ENCODE measurements around the gene CHRM4. TPM values are rescaled to one million over a fixed set of nuclear protein-coding genes. Genes with fewer than 3 reads are reported as not detected.

CHRM4 gene
- total RNA-seq, 1 experiment from 2014 or later = not detected

DNA sequence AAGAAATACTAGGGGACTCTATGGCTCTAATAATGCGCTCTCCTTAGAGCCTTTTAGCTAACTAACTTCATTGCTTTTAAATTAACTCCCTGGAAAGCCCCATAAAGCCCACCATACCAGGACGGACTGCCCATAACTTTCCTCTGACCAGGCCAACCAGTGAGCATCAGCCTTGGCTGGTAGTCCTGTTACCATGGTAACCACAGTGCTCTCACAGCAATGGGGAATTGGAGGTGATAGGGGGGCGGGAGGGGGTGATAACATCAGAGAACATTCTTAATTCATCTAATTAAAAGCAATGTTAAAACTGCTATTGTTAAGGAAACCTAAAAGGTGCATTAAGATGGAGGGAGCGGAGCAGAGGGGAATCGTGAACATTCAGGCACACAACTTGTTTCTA is 27.2 kb upstream of the CHRM4 start:
- no TSS peak for BruUV-seq (replicated peaks)
- intact Hi-C loops (cut with micrococcal nuclease) = no loop called here
- TF ChIP-seq, protein P1, sequence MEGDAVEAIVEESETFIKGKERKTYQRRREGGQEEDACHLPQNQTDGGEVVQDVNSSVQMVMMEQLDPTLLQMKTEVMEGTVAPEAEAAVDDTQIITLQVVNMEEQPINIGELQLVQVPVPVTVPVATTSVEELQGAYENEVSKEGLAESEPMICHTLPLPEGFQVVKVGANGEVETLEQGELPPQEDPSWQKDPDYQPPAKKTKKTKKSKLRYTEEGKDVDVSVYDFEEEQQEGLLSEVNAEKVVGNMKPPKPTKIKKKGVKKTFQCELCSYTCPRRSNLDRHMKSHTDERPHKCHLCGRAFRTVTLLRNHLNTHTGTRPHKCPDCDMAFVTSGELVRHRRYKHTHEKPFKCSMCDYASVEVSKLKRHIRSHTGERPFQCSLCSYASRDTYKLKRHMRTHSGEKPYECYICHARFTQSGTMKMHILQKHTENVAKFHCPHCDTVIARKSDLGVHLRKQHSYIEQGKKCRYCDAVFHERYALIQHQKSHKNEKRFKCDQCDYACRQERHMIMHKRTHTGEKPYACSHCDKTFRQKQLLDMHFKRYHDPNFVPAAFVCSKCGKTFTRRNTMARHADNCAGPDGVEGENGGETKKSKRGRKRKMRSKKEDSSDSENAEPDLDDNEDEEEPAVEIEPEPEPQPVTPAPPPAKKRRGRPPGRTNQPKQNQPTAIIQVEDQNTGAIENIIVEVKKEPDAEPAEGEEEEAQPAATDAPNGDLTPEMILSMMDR (IDR thresholded peaks at IDR 0.05; ENCODE audit: unreplicated experiment) = no peak
- POLR2A ChIA-PET = interaction anchor here (0.6 kb wide), 2 partner anchors 130 to 182 kb away, joined by 3 to 4 read pairs; no protein-coding TSS in a partner anchor
- CTCF ChIA-PET = interaction anchor here (0.6 to 1.3 kb wide), 3 partner anchors 30 to 727 kb away, joined by 3 to 4 read pairs (median 3); no protein-coding TSS in a partner anchor
- Mint-ChIP-seq H3K27me3 (ENCODE audit: insufficient read depth, unreplicated experiment) (no peaks in the 10 kb centered on the region), H3K4me1 (ENCODE audit: insufficient read depth, unreplicated experiment) (no peaks in the 10 kb centered on the region), H3K27ac (ENCODE audit: low read depth, unreplicated experiment) (no peak overlapping the region), H3K9me3 (ENCODE audit: unreplicated experiment) (no peaks in the 10 kb centered on the region), H3K36me3 (ENCODE audit: insufficient read depth, unreplicated experiment) (peaks cover 35% of the 10 kb centered on the region), H3K4me3 (ENCODE audit: unreplicated experiment) (no peak overlapping the region)
- DNase-seq (ENCODE audit: unreplicated experiment) = no peak

DNA sequence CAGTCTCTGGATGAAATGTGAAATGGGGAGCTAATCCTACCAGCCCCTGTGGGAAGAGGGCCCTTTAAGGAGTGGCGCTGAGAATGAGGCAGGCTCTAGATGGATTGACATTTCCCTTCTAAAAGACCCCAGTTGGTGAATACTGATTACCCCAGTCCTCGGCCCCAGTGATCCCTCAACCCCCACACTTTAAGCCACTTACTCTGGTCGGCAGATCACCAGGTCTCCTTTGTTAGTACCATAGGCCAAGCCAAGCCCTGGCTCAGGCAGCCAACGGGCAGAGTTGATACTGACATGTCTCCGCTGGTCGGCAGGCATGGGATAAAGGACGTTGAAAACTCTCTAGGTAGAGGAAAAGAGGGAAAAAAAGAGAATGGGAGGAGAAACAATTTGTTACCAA is 26.1 kb upstream of the CHRM4 start:
- no peak for DNase-seq (ENCODE audit: unreplicated experiment)
- POLR2A ChIA-PET = no interaction called here
- intact Hi-C loops (cut with micrococcal nuclease) = no loop called here
- no peak overlapping the region for H3K27ac Mint-ChIP-seq (ENCODE audit: low read depth, unreplicated experiment)
- no peaks in the 10 kb centered on the region for H3K27me3 Mint-ChIP-seq (ENCODE audit: insufficient read depth, unreplicated experiment)
- peaks cover 36% of the 10 kb centered on the region for H3K36me3 Mint-ChIP-seq (ENCODE audit: insufficient read depth, unreplicated experiment)
- no peaks in the 10 kb centered on the region for H3K9me3 Mint-ChIP-seq (ENCODE audit: unreplicated experiment)
- CTCF ChIA-PET = no interaction called here
- TF ChIP-seq, protein P1 (IDR thresholded peaks at IDR 0.05; ENCODE audit: unreplicated experiment) = no peak
- BruUV-seq (replicated peaks) = no TSS peak
- no peak overlapping the region for H3K4me3 Mint-ChIP-seq (ENCODE audit: unreplicated experiment)
- H3K4me1 Mint-ChIP-seq (ENCODE audit: insufficient read depth, unreplicated experiment) = no peaks in the 10 kb centered on the region

DNA sequence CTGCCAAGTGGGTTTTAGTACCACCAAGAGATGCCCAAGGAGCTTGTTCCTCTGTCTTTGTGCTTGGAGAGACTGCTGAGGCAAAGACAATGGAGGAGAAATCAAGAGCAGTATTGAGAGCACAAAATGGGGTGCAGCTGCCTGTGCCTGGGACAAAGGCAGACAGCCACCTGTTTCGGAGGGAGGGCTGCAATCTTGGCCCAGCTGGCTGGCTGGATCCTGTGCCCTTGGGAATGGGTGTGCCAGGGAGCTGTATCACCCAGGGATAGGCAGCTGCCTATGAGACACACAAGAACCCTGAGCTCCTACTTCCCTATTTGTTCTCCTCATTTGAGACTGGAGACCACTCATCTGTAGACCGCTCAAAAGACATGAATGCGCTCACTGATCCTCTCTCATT is 23.3 kb upstream of the CHRM4 start:
- no peak for DNase-seq (ENCODE audit: unreplicated experiment)
- POLR2A ChIA-PET = no interaction called here
- H3K27ac Mint-ChIP-seq (ENCODE audit: low read depth, unreplicated experiment) = no peak overlapping the region

DNA sequence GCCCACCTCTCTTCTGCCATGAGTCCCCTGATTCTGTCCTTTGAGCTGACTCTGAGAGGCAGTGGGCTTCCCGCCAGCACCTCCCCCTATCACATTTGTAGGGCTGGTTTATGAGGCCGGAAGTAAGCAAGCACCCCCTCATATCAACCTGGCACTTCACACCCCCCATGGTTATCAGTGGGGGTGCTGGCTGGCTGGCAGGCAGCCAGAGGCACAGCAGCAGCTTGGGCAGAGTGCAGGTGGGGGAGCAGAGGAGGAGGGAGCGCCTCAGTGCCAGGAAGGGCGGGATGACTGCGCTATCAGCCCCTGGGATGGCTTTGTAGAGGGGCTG is 22.9 kb upstream of the CHRM4 start:
- intact Hi-C loops (cut with micrococcal nuclease) = no loop called here
- TF ChIP-seq, protein P1 (IDR thresholded peaks at IDR 0.05; ENCODE audit: unreplicated experiment) = no peak
- BruUV-seq (replicated peaks) = no TSS peak
- Mint-ChIP-seq H3K9me3 (ENCODE audit: unreplicated experiment) (no peaks in the 10 kb centered on the region), H3K4me1 (ENCODE audit: insufficient read depth, unreplicated experiment) (no peaks in the 10 kb centered on the region), H3K4me3 (ENCODE audit: unreplicated experiment) (no peak overlapping the region), H3K36me3 (ENCODE audit: insufficient read depth, unreplicated experiment) (peaks cover 22% of the 10 kb centered on the region), H3K27ac (ENCODE audit: low read depth, unreplicated experiment) (no peak overlapping the region), H3K27me3 (ENCODE audit: insufficient read depth, unreplicated experiment) (no peaks in the 10 kb centered on the region)
- CTCF ChIA-PET = interaction anchor here (1.4 to 1.5 kb wide), 2 partner anchors 26 to 27 kb away, joined by 6 to 7 read pairs; no protein-coding TSS in a partner anchor
- POLR2A ChIA-PET = interaction anchor here (1.2 kb wide), 1 partner anchor 23 kb away, joined by 3 read pairs; no protein-coding TSS in a partner anchor
- DNase-seq (ENCODE audit: unreplicated experiment) = no peak

More for the DNA sequence above, 23.3 kb upstream of the CHRM4 start:
- no peak overlapping the region for H3K4me3 Mint-ChIP-seq (ENCODE audit: unreplicated experiment)
- intact Hi-C loops (cut with micrococcal nuclease) = no loop called here
- H3K9me3 Mint-ChIP-seq (ENCODE audit: unreplicated experiment) = no peaks in the 10 kb centered on the region
- BruUV-seq (replicated peaks) = no TSS peak
- CTCF ChIA-PET = interaction anchor here (1.4 to 1.5 kb wide), 2 partner anchors 26 kb away, joined by 6 to 7 read pairs; no protein-coding TSS in a partner anchor
- no peaks in the 10 kb centered on the region for H3K27me3 Mint-ChIP-seq (ENCODE audit: insufficient read depth, unreplicated experiment)
- H3K36me3 Mint-ChIP-seq (ENCODE audit: insufficient read depth, unreplicated experiment) = peaks cover 22% of the 10 kb centered on the region
- no peaks in the 10 kb centered on the region for H3K4me1 Mint-ChIP-seq (ENCODE audit: insufficient read depth, unreplicated experiment)
- TF ChIP-seq, protein P1 (IDR thresholded peaks at IDR 0.05; ENCODE audit: unreplicated experiment) = no peak
